Measurements from ENCODE around the gene ZNF432. TPM values are rescaled to one million over a fixed set of nuclear protein-coding genes. Genes with fewer than 3 reads are reported as not detected.
A peak's percentile ranks its signal among the peaks of the same experiment; 100 is the strongest.
"Not testable (repeated sequence)": the region's sequence is repeated elsewhere in the genome, so short reads cannot be mapped to it uniquely, and the experiment has no call there.

Gene ZNF432
- total RNA-seq, 1 donor from 2014 or later, result 22.9 TPM

GRCh38 chr19:52028780-52029123 lies 19.9 kb downstream of the ZNF432 start:
- Mint-ChIP-seq H3K9me3 (ENCODE audit: unreplicated experiment) (peaks cover 32% of the 10 kb centered on the region), H3K27me3 (ENCODE audit: low read depth, unreplicated experiment) (no peaks in the 10 kb centered on the region), H3K4me1 (ENCODE audit: low read depth, unreplicated experiment) (peaks cover 13% of the 10 kb centered on the region), H3K27ac (ENCODE audit: unreplicated experiment) (peak overlapping the region; percentile 97), H3K4me3 (ENCODE audit: unreplicated experiment) (peak overlapping the region; percentile 99), H3K36me3 (ENCODE audit: low read depth, unreplicated experiment) (peaks cover 45% of the 10 kb centered on the region)
- FAIRE-seq, result no peak
- no peak for DNase-seq (ENCODE audit: low read depth)
- Histone ChIP-seq H3K79me2 (ENCODE audit: insufficient read depth, low read length) (peaks cover 25% of the 10 kb centered on the region), H3K27me3 (ENCODE audit: insufficient read depth, low read length) (no peaks in the 10 kb centered on the region), H3K36me3 (ENCODE audit: insufficient read depth, low read length) (peaks cover 24% of the 10 kb centered on the region), H3K4me1 (ENCODE audit: insufficient read depth, low read length) (no peaks in the 10 kb centered on the region), H3K9ac (ENCODE audit: low read length) (peak overlapping the region; percentile 96), H3K27ac (ENCODE audit: low read depth, low read length) (peak overlapping the region; percentile 96), H3K4me2 (ENCODE audit: low read length) (peak overlapping the region; percentile 87), H2AFZ (ENCODE audit: low read depth, low read length) (peak overlapping the region; percentile 98), H3K9me3 (ENCODE audit: insufficient read depth, low read depth, low read length) (peaks cover 24% of the 10 kb centered on the region), H4K20me1 (ENCODE audit: insufficient read depth, low read length) (no peaks in the 10 kb centered on the region), H3K4me3 (ENCODE audit: insufficient read depth, low read depth, low read length) (peak overlapping the region; percentile 93)
- TF ChIP-seq EZH2 (IDR thresholded peaks at IDR 0.05; ENCODE audit: insufficient read depth, low read length), result no peak

GRCh38 chr19:52028027-52028779 lies 20.4 kb downstream of the ZNF432 start, which contains the start of gene ZNF614:
ZNF614 (minus strand) TSS chr19:52028379; CDS start chr19:52025745, 2,634 bp downstream.
- H3K9me3 ChIP-seq (ENCODE audit: insufficient read depth, low read depth, low read length), result peaks cover 19% of the 10 kb centered on the region
- DNase-seq (ENCODE audit: low read depth), result peak; percentile 83
- peak within 1 kb of the TSS; percentile 96 for H3K9ac ChIP-seq (ENCODE audit: low read length)
- no peaks in the 10 kb centered on the region for H3K4me1 ChIP-seq (ENCODE audit: insufficient read depth, low read length)
- H3K4me3 ChIP-seq (ENCODE audit: insufficient read depth, low read depth, low read length), result peak within 1 kb of the TSS; percentile 93
- no peaks in the 10 kb centered on the region for H3K27me3 ChIP-seq (ENCODE audit: insufficient read depth, low read length)
- no peak for TF ChIP-seq EZH2 (IDR thresholded peaks at IDR 0.05; ENCODE audit: insufficient read depth, low read length)
- no peak for TF ChIP-seq CTCF (IDR thresholded peaks at IDR 0.05; ENCODE audit: insufficient read depth, low read depth, low read length)
- Mint-ChIP-seq H3K9me3 (ENCODE audit: unreplicated experiment) (peaks cover 33% of the 10 kb centered on the region), H3K4me1 (ENCODE audit: low read depth, unreplicated experiment) (peaks cover 13% of the 10 kb centered on the region), H3K27me3 (ENCODE audit: low read depth, unreplicated experiment) (no peaks in the 10 kb centered on the region), H3K4me3 (ENCODE audit: unreplicated experiment) (peak within 1 kb of the TSS; percentile 99), H3K27ac (ENCODE audit: unreplicated experiment) (peak within 1 kb of the TSS; percentile 97), H3K36me3 (ENCODE audit: low read depth, unreplicated experiment) (peaks cover 46% of the 10 kb centered on the region)
- peak within 1 kb of the TSS; percentile 87 for H3K4me2 ChIP-seq (ENCODE audit: low read length)
- peak within 1 kb of the TSS; percentile 98 for H2AFZ ChIP-seq (ENCODE audit: low read depth, low read length)
- peak within 1 kb of the TSS; percentile 96 for H3K27ac ChIP-seq (ENCODE audit: low read depth, low read length)
- peaks cover 19% of the 10 kb centered on the region for H3K36me3 ChIP-seq (ENCODE audit: insufficient read depth, low read length)
- no peaks in the 10 kb centered on the region for H4K20me1 ChIP-seq (ENCODE audit: insufficient read depth, low read length)
- FAIRE-seq, result no peak
- H3K79me2 ChIP-seq (ENCODE audit: insufficient read depth, low read length), result peaks cover 25% of the 10 kb centered on the region

GRCh38 chr19:52026255-52026990 lies 22.2 kb downstream of the ZNF432 start:
- H3K4me2 ChIP-seq (ENCODE audit: low read length); DNase-seq (ENCODE audit: low read depth); H3K9me3 ChIP-seq (ENCODE audit: insufficient read depth, low read depth, low read length); H3K27me3 ChIP-seq (ENCODE audit: insufficient read depth, low read length); H3K4me1 ChIP-seq (ENCODE audit: insufficient read depth, low read length); H2AFZ ChIP-seq (ENCODE audit: low read depth, low read length); H3K27me3 Mint-ChIP-seq (ENCODE audit: low read depth, unreplicated experiment); H3K27ac ChIP-seq (ENCODE audit: low read depth, low read length); H4K20me1 ChIP-seq (ENCODE audit: insufficient read depth, low read length); FAIRE-seq; H3K9ac ChIP-seq (ENCODE audit: low read length); H3K4me3 ChIP-seq (ENCODE audit: insufficient read depth, low read depth, low read length): not testable (repeated sequence)
- peaks cover 21% of the 10 kb centered on the region for H3K36me3 ChIP-seq (ENCODE audit: insufficient read depth, low read length)
- peaks cover 25% of the 10 kb centered on the region for H3K79me2 ChIP-seq (ENCODE audit: insufficient read depth, low read length)
- H3K4me3 Mint-ChIP-seq (ENCODE audit: unreplicated experiment), result peak overlapping the region; percentile 99
- H3K4me1 Mint-ChIP-seq (ENCODE audit: low read depth, unreplicated experiment), result peaks cover 13% of the 10 kb centered on the region
- H3K27ac Mint-ChIP-seq (ENCODE audit: unreplicated experiment), result peak overlapping the region; percentile 64
- peaks cover 24% of the 10 kb centered on the region for H3K9me3 Mint-ChIP-seq (ENCODE audit: unreplicated experiment)
- peaks cover 42% of the 10 kb centered on the region for H3K36me3 Mint-ChIP-seq (ENCODE audit: low read depth, unreplicated experiment)

GRCh38 chr19:52024478-52024877 lies 24.2 kb downstream of the ZNF432 start:
- H3K4me1 ChIP-seq (ENCODE audit: insufficient read depth, low read length); FAIRE-seq; DNase-seq (ENCODE audit: low read depth); H3K4me3 Mint-ChIP-seq (ENCODE audit: unreplicated experiment); H3K4me2 ChIP-seq (ENCODE audit: low read length); H3K9ac ChIP-seq (ENCODE audit: low read length); H2AFZ ChIP-seq (ENCODE audit: low read depth, low read length); H3K9me3 ChIP-seq (ENCODE audit: insufficient read depth, low read depth, low read length); H3K4me3 ChIP-seq (ENCODE audit: insufficient read depth, low read depth, low read length); H4K20me1 ChIP-seq (ENCODE audit: insufficient read depth, low read length); H3K27me3 Mint-ChIP-seq (ENCODE audit: low read depth, unreplicated experiment); H3K27ac ChIP-seq (ENCODE audit: low read depth, low read length); H3K4me1 Mint-ChIP-seq (ENCODE audit: low read depth, unreplicated experiment); H3K27me3 ChIP-seq (ENCODE audit: insufficient read depth, low read length): not testable (repeated sequence)
- H3K79me2 ChIP-seq (ENCODE audit: insufficient read depth, low read length), result peaks cover 35% of the 10 kb centered on the region
- Mint-ChIP-seq H3K36me3 (ENCODE audit: low read depth, unreplicated experiment) (peaks cover 53% of the 10 kb centered on the region), H3K27ac (ENCODE audit: unreplicated experiment) (peak overlapping the region; percentile 26), H3K9me3 (ENCODE audit: unreplicated experiment) (peaks cover 17% of the 10 kb centered on the region)
- peaks cover 33% of the 10 kb centered on the region for H3K36me3 ChIP-seq (ENCODE audit: insufficient read depth, low read length)
